Karpas-422 (cell line): ENCODE measurements around the gene MED29. TPM values are rescaled to one million over a fixed set of nuclear protein-coding genes. Genes with fewer than 3 reads are reported as not detected.

Experiments used
- DNase-seq: peaks from one replicate; pipeline ENCODE4 v3.0.0-alpha.2; 2015
- H2AFZ ChIP-seq: fragments of 200-600 bp; sonication (generic); 2 replicates; pipeline ENCODE4 v1.6.1; 2014; ENCODE audit warnings: antibody characterized with exemption, low read length, mixed read lengths
- H3K27ac ChIP-seq: fragments of 200-600 bp; sonication (generic); 2 replicates; pipeline ENCODE4 v1.5.1; 2014; ENCODE audit warnings: mild to moderate bottlenecking, low read length, moderate library complexity
- H3K27me3 ChIP-seq: fragments of 200-600 bp; sonication (generic); 2 replicates; pipeline ENCODE4 v1.6.1; 2014; ENCODE audit warnings: low read length, mixed read lengths
- H3K36me3 ChIP-seq: fragments of 200-600 bp; sonication (generic); 2 replicates; pipeline ENCODE4 v1.6.1; 2014; ENCODE audit warnings: low read length, mixed read lengths; ENCODE audit not compliant: insufficient read depth
- H3K4me1 ChIP-seq: fragments of 200-600 bp; sonication (generic); 2 replicates; pipeline ENCODE4 v1.6.1; 2014; ENCODE audit warnings: mild to moderate bottlenecking, low read length, mixed read lengths
- H3K4me2 ChIP-seq: fragments of 200-600 bp; sonication (generic); 2 replicates; pipeline ENCODE4 v1.6.1; 2014; ENCODE audit warnings: low read length, low read depth, mild to moderate bottlenecking; ENCODE audit not compliant: poor library complexity, severe bottlenecking
- H3K4me3 ChIP-seq: fragments of 200-600 bp; sonication (generic); 2 replicates; pipeline ENCODE4 v1.5.1; 2014; ENCODE audit warnings: mild to moderate bottlenecking, antibody characterized with exemption, low read length, mixed read lengths
- H3K79me2 ChIP-seq: fragments of 200-600 bp; sonication (generic); 2 replicates; pipeline ENCODE4 v1.6.1; 2014; ENCODE audit warnings: mild to moderate bottlenecking, low read length, mixed read lengths
- H3K9ac ChIP-seq: fragments of 200-600 bp; sonication (generic); 2 replicates; pipeline ENCODE4 v1.6.0; 2014; ENCODE audit warnings: low read length
- H3K9me2 ChIP-seq: fragments of 200-600 bp; sonication (generic), shearing (Covaris generic); replicated peaks from 2 replicates; pipeline ENCODE4 v1.6.0; 2014; ENCODE audit warnings: mild to moderate bottlenecking, low read length, moderate library complexity; ENCODE audit not compliant: insufficient read depth
- H3K9me3 ChIP-seq: fragments of 300-700, 200-600 bp; sonication (generic); 2 replicates; pipeline ENCODE4 v1.6.1; 2014; ENCODE audit warnings: low read length, mixed read lengths
- H4K20me1 ChIP-seq: fragments of 200-600 bp; sonication (generic); 2 replicates; pipeline ENCODE4 v1.6.1; 2014; ENCODE audit warnings: mild to moderate bottlenecking, antibody characterized with exemption, low read length, low read depth; ENCODE audit not compliant: insufficient read depth
- small RNA-seq: library from RNA; depleted of rRNA; stranded (forward); fragments of <200 nt; gene quantifications from one replicate; pipeline ENCODE3, GENCODE V24; 2014
- total RNA-seq: library from RNA; depleted of rRNA; stranded (reverse); fragments of >200 nt; shearing (Covaris generic); gene quantifications from 2 replicates; pipeline ENCODE4 v1.2.3, GENCODE V29; 2014; ENCODE audit warnings: low replicate concordance; rRNA removed

Gene MED29
- total RNA-seq, 1 experiment from 2014 or later = 18.6 TPM

GRCh38 chr19:39445196-39446111 lies 54.3 kb downstream of the MED29 start, which contains the start of gene SUPT5H:
Gene SUPT5H, plus strand, starts transcription at chr19:39445582. Its CDS starts 309 bp downstream, at chr19:39445891.
- H3K4me2 ChIP-seq = peak within 1 kb of the TSS; percentile 99
- peaks cover 58% of the 10 kb centered on the region for H3K79me2 ChIP-seq
- DNase-seq = peak; percentile 100
- H3K9ac ChIP-seq = peak within 1 kb of the TSS; percentile 100
- H3K9me2 ChIP-seq = no peaks in the 10 kb centered on the region
- H3K27me3 ChIP-seq = no peaks in the 10 kb centered on the region
- H3K36me3 ChIP-seq = peaks cover 5% of the 10 kb centered on the region; the same call in 1 of the 2 replicates
- H3K4me3 ChIP-seq = peak within 1 kb of the TSS; percentile 100
- peaks cover 7% of the 10 kb centered on the region; the same call in 1 of the 2 replicates for H4K20me1 ChIP-seq
- peaks cover 52% of the 10 kb centered on the region for H3K4me1 ChIP-seq
- no peaks in the 10 kb centered on the region for H3K9me3 ChIP-seq
- H3K27ac ChIP-seq = peak within 1 kb of the TSS; percentile 84
- H2AFZ ChIP-seq = peak within 1 kb of the TSS; percentile 76; the same call in 1 of the 2 replicates

DNA sequence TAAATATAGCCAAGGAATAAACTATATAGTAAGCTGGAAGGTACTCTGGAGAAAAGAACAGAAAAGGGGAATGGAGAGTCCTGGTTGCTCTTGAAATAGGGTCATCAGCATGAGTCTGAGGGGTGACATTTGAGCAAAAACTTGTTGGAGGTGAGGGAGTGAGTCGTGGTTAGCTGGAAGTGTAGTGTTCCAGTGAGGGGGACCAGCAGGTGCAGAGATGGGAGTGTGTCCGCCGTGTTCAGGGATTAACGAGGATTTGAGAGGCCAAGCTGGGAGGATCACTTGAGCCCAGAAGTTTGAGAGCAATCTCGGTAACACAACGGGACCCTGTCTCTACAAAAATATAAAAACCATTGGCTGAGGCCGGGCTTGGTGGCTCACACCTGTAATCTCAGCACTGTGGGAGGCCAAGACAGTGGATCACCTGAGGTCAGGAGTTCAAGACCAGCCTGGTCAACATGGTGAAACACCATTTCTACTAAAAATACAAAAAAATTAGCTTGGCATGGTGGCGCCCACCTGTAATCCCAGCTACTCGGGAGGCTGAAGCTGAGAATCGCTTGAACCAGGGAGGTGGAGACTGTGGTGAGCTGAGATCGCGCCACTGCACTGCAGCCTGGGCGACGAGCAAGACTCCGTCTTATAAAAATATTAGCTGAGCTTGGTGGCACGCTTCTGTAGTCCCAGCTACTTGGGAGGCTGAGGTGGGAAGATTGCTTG lies 55.3 kb downstream of the MED29 start:
- peaks cover 41% of the 10 kb centered on the region for H3K4me1 ChIP-seq
- H4K20me1 ChIP-seq = peaks cover 14% of the 10 kb centered on the region; the same call in 1 of the 2 replicates
- H3K79me2 ChIP-seq = peaks cover 69% of the 10 kb centered on the region
- H3K9me2 ChIP-seq = no peaks in the 10 kb centered on the region
- H3K4me3 ChIP-seq = peak overlapping the region; percentile 100
- peak overlapping the region; percentile 71; the same call in 1 of the 2 replicates for H3K27ac ChIP-seq
- no peak for DNase-seq
- peaks cover 9% of the 10 kb centered on the region; the same call in 1 of the 2 replicates for H3K36me3 ChIP-seq
- H3K9ac ChIP-seq = peak overlapping the region; percentile 100
- no peak overlapping the region for H2AFZ ChIP-seq
- H3K4me2 ChIP-seq = peak overlapping the region; percentile 99
- no peaks in the 10 kb centered on the region for H3K9me3 ChIP-seq
- H3K27me3 ChIP-seq = no peaks in the 10 kb centered on the region

DNA sequence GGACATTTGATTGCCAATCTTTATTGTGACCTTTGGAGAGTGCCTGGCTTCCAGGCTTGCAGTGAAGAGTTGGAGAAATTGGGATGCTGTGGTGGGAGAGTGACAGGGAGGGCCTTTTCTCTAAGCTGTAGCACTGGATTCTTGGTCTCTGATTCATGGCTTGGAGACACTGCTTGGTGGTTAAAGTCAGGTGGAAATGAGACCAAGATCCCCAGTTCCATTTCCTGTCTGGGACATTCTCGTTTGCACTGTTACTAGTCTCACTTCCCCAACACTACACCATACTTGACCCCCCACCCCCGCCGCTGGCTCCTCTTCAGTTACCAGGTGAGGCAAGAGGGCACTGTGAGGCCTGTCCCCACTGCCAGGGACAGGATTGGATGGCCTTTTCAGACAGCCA lies 57.1 kb downstream of the MED29 start:
- Histone ChIP-seq H3K4me2 (peak overlapping the region; percentile 99), H3K9ac (peak overlapping the region; percentile 100), H3K9me3 (no peaks in the 10 kb centered on the region), H2AFZ (no peak overlapping the region), H4K20me1 (peaks cover 25% of the 10 kb centered on the region), H3K79me2 (peaks cover 86% of the 10 kb centered on the region), H3K9me2 (no peaks in the 10 kb centered on the region), H3K27ac (peak overlapping the region; percentile 52), H3K4me3 (peak overlapping the region; percentile 45), H3K36me3 (peaks cover 18% of the 10 kb centered on the region), H3K27me3 (no peaks in the 10 kb centered on the region), H3K4me1 (peaks cover 36% of the 10 kb centered on the region)
- DNase-seq = peak; percentile 69

DNA sequence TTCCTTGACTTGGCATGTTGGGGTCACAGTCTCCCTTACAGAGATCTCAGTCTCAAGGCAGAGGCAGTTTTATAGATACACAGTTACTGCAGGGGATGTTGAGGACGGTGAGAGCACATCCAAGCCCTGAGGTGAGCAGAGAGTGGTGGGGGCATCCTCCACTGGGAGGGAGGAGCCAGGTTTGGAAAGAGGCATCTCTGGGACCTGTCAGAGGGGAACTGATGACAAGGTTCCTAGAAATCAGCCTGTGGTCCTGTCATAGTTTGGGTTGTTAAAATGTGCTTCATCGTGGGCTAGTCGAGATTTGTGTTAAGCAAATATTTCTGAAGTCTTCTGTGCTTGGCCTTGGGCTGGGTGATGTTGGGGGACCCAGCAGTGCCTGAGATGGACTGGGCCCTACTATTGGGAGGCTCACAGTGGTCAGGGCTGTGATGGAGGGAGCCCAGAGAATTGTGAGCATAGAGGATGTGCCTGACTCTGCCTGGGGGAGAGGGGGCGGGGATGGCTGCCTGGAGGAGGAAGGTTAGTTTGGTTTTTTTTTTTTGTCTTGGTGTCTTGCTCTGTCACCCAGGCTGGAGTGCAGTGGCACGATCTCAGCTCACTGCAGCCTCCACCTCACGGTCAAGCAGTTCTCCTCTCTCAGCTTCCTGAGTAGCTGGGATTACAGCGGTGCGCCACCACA lies 58.1 kb downstream of the MED29 start:
- peaks cover 94% of the 10 kb centered on the region for H3K79me2 ChIP-seq
- no peak for DNase-seq
- H3K36me3 ChIP-seq = peaks cover 18% of the 10 kb centered on the region
- no peak overlapping the region for H3K4me3 ChIP-seq
- H3K27ac ChIP-seq = no peak overlapping the region
- no peaks in the 10 kb centered on the region for H3K9me3 ChIP-seq
- no peak overlapping the region for H2AFZ ChIP-seq
- H3K4me1 ChIP-seq = peaks cover 35% of the 10 kb centered on the region
- H3K9ac ChIP-seq = peak overlapping the region; percentile 12; the same call in 1 of the 2 replicates
- peaks cover 25% of the 10 kb centered on the region for H4K20me1 ChIP-seq
- H3K4me2 ChIP-seq = no peak overlapping the region
- H3K9me2 ChIP-seq = no peaks in the 10 kb centered on the region
- H3K27me3 ChIP-seq = no peaks in the 10 kb centered on the region

Small RNA genes within 50 kb of the gene (small RNA-seq; reads per million reads assigned to genes)
- gene AC011445.2 = not detected
- gene MIR4530 = not detected
- not detected for gene RN7SL566P

Other genes with a start within 250 kb of the MED29 start
- not detected in 2 replicates for gene NCCRP1, start 194.4 kb upstream of the MED29 start, total RNA-seq
- gene SYCN, start 187.1 kb upstream of the MED29 start, total RNA-seq = not detected in 2 replicates
- not detected in 2 replicates for gene IFNL3, start 146.4 kb upstream of the MED29 start, total RNA-seq
- gene IFNL4, start 142.5 kb upstream of the MED29 start, total RNA-seq = not detected in 2 replicates
- gene IFNL2, start 123.0 kb upstream of the MED29 start, total RNA-seq = not detected in 2 replicates
- gene IFNL1, start 95.0 kb upstream of the MED29 start, total RNA-seq = not detected in 2 replicates
- gene LRFN1, start 70.5 kb upstream of the MED29 start, total RNA-seq = not detected in 2 replicates
- not detected in 2 replicates for gene GMFG, start 55.3 kb upstream of the MED29 start, total RNA-seq
- gene SAMD4B, start 49.0 kb upstream of the MED29 start, total RNA-seq = 50.9 and 78.1 TPM in 2 replicates
- gene PAF1, start 272 bp upstream of the MED29 start, total RNA-seq = 25.3 and 26.7 TPM in 2 replicates
- 10.3 and 16.3 TPM in 2 replicates for gene ZFP36, start 15.5 kb downstream of the MED29 start, total RNA-seq
- 19.0 and 22.2 TPM in 2 replicates for gene PLEKHG2, start 21.3 kb downstream of the MED29 start, total RNA-seq
- gene RPS16, start 44.6 kb downstream of the MED29 start, total RNA-seq = 378 and 758 TPM in 2 replicates
- gene SUPT5H, start 54.2 kb downstream of the MED29 start, total RNA-seq = 55.3 and 66.3 TPM in 2 replicates
- gene TIMM50, start 89.5 kb downstream of the MED29 start, total RNA-seq = 61.2 and 101 TPM in 2 replicates
- gene DLL3, start 107.6 kb downstream of the MED29 start, total RNA-seq = 2.6 and 3.1 TPM in 2 replicates
- gene SELENOV, start 123.8 kb downstream of the MED29 start, total RNA-seq = not detected in 2 replicates
- 4.2 and 6.5 TPM in 2 replicates for gene EID2B, start 141.5 kb downstream of the MED29 start, total RNA-seq
- 5.9 and 11.1 TPM in 2 replicates for gene EID2, start 148.8 kb downstream of the MED29 start, total RNA-seq
- not detected in 2 replicates for gene LGALS13, start 211.1 kb downstream of the MED29 start, total RNA-seq